ENCODE data around the gene XIRP2.
"Not testable (repeated sequence)": the region's sequence is repeated elsewhere in the genome, so short reads cannot be mapped to it uniquely, and the experiment has no call there.

The XIRP2 gene

DNA sequence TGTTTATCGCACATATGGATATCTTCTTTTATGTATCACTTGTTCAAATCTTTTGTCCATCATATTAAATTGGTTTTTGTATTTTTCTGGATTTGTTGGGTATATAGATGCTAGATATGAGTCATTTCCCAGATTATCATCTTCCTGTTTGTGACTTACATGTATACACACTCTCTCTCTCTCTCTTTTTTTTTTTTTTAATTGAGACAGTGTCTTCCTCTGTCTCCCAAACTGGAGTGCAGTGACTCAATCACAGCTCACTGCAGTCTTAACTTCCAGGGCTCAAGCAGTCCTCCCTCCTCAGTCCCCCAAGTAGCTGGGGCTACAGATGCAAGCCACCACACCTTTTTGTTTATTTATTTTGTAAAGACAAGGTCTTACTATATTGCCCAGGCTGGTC lies 43.8 kb downstream of the XIRP2 start:
- no peak for DNase-seq (ENCODE audit: low spot score)

- no peak for DNase-seq (ENCODE audit: low spot score)
Measured at GRCh38 chr2:166934817-166935216, 46.5 kb downstream of the XIRP2 start.

GRCh38 chr2:166942377-166942776 lies 54.1 kb downstream of the XIRP2 start:
- DNase-seq (ENCODE audit: low spot score) = no peak

GRCh38 chr2:166944909-166945308 lies 56.6 kb downstream of the XIRP2 start:
- no peak for DNase-seq (ENCODE audit: low spot score)

DNA sequence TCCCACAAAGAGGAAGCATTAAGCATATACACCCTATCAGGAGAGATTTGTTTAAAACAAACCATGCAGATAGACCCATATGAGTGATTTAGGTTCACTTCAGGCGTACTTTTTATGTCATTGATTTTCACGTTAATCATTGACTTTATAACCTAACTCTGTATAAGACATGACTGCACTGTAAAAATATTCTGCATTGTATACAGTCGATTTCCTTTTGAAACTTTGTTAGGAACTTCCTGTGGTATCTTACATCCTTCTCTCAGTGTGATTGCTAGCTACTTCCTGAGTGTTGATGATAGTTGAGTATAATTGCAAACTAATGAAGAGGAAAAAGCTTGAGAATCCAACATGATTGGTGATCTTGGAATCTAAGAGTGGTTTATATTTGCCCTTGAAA lies 69.4 kb downstream of the XIRP2 start:
- no peak for DNase-seq (ENCODE audit: low spot score)

DNA sequence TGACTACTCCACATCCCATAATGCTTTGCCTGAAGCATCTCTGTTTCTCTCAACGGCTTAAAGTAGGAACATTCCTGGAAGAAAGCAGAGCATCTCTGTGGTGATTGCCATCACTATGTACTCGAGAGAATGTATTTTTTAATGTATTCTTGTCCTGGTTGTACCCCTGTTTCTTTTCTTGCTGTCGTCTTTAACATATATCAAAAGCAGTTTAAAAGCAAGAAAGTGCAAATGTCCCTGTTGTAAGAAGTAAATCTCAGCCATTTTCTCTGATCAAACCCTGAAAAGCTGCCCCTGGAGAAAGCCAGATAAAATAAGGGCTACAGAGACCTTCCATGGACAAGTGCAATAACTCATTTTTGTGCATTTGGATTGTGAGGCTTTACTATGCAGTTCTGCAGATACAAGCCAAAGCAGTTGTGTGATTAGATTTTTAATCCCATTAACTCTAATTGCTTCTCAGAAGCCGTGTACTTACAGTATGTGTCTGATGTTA lies 70.8 kb downstream of the XIRP2 start:
- DNase-seq (ENCODE audit: low spot score) = no peak

GRCh38 chr2:166959556-166959955 lies 71.3 kb downstream of the XIRP2 start:
- no peak for DNase-seq (ENCODE audit: low spot score)

DNA sequence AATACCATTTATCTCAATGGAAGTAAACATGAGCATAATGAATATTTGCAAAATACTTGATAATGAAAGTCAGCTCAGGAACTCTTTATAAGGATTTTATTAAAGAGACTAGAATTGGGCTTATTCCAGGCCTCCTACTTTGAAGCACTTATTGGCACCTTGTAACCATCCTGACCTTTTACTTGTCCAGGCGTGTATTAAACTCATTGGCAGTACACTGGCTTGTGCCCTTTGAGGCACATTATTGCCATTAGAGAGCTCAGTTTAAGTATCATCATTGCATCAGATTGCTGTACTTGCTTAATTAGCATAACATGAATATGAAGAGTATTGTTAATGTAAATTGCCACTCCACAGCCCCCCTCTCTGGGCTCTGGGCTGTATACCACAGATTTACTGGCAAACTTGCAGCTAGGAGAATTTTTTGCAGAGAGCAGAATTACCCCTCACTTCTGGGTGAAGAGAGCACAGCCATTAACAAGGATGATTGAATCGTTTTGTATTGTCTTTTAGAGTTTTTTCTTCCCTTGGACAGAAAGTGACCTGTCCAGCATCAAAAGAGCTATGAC lies 72.5 kb downstream of the XIRP2 start:
- DNase-seq (ENCODE audit: low spot score) = no peak

- no peak for DNase-seq (ENCODE audit: low spot score)
Measured at GRCh38 chr2:166961933-166962332, 73.7 kb downstream of the XIRP2 start.

DNA sequence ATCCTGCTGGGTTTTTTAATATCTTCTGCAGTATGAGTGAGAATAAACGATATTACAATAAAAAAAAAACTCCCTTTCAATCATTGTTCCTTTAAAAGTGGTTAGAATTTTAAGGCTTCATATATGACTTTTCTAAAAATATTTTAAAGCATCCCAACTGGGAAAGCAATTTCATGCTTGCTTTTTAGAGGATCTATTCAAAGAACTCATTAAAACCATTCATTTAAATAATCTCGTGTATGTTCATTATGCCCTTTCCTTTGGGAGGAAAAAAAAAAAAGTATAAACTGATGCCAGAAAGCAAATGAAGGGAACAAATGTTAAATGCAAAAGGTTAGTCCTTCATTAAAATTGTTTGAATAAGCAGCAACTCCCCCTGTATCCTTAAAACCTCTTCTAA lies 81.2 kb downstream of the XIRP2 start:
- DNase-seq (ENCODE audit: low spot score) = no peak

GRCh38 chr2:166972002-166972401 lies 83.7 kb downstream of the XIRP2 start:
- DNase-seq (ENCODE audit: low spot score) = no peak

- DNase-seq (ENCODE audit: low spot score) = no peak
Measured at GRCh38 chr2:166972418-166972817, 84.1 kb downstream of the XIRP2 start.

DNA sequence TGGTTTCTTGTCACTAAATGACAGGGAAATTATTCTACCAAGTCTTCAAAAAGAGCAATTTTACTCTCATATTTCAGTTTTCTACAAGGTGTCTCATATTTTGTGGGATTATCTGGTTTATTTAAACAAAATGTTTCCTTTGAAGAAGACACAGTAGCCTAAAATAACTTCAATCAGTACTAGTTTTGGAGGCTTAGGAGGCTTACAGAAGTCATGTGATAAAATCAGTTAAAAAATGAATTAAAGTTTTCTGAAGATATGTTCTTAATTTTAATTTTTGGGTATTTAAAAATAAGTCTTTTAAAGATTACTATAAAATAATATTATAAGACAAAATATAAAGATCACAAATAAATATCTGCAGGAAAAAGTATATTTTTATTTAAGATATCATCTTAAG lies 95.9 kb downstream of the XIRP2 start:
- no peak for DNase-seq (ENCODE audit: low spot score)

DNA sequence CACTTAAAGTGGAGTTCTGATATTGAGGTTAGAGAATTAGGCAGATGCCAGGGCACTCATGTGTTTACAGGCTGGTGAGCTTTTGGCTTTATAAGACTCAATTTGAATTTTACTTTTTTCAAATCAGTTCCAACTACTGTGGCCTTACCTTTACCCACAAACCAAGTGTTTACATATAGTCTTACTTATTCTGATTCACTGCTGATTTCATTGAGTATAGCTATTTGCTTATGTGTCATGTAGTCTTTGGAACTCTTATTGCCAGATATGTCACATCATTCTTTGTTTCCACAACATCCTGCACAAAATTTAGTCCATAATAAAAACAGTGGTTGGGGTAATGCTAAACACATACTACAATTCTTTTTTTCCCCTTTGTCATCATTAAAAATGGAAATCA lies 96.5 kb downstream of the XIRP2 start:
- no peak for DNase-seq (ENCODE audit: low spot score)

DNA sequence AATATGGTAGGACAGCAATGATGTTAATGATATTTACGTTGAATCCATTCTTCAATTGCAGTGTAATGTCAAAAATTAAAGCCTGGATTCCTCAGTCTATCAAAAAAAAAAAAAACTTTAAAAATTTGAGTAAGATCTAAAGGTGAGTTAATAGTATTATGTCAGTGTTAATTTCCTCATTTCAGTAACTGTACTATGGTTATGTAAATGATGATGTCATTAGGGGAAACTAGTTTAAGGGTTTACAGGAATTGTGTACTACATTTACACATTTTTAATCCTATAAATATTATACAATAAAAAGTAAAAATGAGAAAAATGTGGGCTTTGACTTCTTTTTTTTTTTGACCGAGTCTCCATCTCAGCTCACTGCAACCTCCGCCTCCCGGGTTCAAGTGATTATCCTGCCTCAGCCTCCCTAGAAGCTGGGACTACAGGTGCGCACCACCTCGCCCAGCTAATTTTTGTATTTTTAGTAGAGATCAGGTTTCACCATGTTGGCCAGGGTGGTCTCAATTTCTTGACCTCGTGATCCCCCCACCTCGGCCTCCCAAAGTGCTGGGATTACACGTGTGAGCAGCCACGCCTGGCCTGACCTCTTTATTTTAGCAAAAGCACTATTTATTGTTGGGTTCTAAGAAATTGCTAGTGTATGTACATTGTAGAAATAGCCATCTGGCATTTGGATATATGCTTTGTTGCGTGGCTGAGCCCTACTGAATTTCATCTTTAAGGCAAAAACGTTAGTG lies 106.5 kb downstream of the XIRP2 start:
- no peak for DNase-seq (ENCODE audit: low spot score)

DNA sequence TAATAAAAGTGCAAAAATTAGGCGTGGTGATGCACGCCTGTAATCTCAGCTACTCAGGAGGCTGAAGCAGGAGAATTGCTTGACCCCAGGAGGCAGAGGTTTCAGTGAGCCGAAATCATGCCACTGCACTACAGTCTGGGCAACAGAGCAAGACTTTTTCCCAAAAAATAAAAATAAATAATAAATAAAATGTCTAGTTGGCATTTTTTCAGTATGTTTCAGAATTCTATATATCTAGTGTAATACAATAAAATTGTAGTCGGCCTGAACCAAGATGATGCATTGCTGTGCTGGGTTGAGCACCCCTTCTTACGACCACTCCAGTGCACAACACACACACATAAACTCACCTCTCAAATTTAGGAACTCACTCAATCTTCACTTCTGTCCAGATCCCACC lies 108.2 kb downstream of the XIRP2 start:
- DNase-seq (ENCODE audit: low spot score) = no peak

DNA sequence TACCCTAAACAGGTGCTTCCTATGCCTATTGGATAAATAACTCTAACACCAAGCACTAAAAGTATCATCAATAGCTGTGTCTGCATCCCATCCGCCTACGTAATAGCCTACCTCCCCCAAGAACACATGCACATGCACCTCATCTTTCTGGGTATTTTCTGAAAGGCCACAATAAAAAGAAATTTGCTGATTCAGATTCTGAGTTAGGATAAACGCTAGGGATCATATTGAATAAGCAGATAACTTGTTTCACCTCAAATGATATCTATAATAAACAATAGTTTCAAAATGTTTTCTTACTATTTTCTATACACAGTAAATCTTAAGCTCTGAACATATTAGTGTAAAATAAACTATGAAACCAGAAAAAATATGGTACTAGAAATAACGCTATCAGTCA lies 112.9 kb downstream of the XIRP2 start:
- no peak for DNase-seq (ENCODE audit: low spot score)

- no peak for DNase-seq (ENCODE audit: low spot score)
Measured at GRCh38 chr2:167005096-167005495, 116.8 kb downstream of the XIRP2 start.

- no peak for DNase-seq (ENCODE audit: low spot score)
Measured at GRCh38 chr2:167013227-167013626, 124.9 kb downstream of the XIRP2 start.

DNA sequence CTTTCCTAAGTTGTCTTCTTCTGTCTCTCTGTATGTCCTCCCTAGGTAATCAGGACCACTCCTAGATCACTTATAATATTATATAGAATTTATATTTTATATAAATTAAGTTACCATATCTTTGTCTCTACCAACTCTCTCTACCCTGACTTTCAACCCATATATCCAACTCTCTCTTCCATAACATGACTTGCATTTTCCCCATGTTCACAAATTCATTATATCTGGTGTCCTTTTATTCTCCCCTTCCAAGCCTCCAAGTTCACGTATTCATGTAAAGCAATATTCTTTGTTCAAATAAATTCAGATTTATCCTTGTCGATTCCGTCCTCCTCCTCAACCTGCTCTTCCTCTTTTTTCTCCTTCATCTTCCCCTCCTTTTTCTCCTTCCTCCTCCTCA lies 127.5 kb downstream of the XIRP2 start:
- DNase-seq (ENCODE audit: low spot score) = no peak

- no peak for DNase-seq (ENCODE audit: low spot score)
Measured at GRCh38 chr2:167017021-167017420, 128.7 kb downstream of the XIRP2 start.

GRCh38 chr2:167018590-167018989 lies 130.3 kb downstream of the XIRP2 start:
- no peak for DNase-seq (ENCODE audit: low spot score)

GRCh38 chr2:167028503-167028902 lies 140.2 kb downstream of the XIRP2 start:
- DNase-seq (ENCODE audit: low spot score) = no peak

- not testable (repeated sequence) for DNase-seq (ENCODE audit: low spot score)
Measured at GRCh38 chr2:167034976-167035375, 146.7 kb downstream of the XIRP2 start.

Data from GM03348 (cell line).